HG02870 (cell line): ENCODE data around the gene SLC20A1.
A peak's percentile ranks its signal among the peaks of the same experiment; 100 is the strongest.
"Not testable (repeated sequence)": the region's sequence is repeated elsewhere in the genome, so short reads cannot be mapped to it uniquely, and the experiment has no call there.

Experiments
- ATAC-seq: cut with Tn5 transposase; IDR thresholded peaks from one replicate; pipeline ENCODE4 v1.9.1; 2021; ENCODE audit warnings: mild to moderate bottlenecking, moderate library complexity; ENCODE audit not compliant: unreplicated experiment

SLC20A1 gene

DNA sequence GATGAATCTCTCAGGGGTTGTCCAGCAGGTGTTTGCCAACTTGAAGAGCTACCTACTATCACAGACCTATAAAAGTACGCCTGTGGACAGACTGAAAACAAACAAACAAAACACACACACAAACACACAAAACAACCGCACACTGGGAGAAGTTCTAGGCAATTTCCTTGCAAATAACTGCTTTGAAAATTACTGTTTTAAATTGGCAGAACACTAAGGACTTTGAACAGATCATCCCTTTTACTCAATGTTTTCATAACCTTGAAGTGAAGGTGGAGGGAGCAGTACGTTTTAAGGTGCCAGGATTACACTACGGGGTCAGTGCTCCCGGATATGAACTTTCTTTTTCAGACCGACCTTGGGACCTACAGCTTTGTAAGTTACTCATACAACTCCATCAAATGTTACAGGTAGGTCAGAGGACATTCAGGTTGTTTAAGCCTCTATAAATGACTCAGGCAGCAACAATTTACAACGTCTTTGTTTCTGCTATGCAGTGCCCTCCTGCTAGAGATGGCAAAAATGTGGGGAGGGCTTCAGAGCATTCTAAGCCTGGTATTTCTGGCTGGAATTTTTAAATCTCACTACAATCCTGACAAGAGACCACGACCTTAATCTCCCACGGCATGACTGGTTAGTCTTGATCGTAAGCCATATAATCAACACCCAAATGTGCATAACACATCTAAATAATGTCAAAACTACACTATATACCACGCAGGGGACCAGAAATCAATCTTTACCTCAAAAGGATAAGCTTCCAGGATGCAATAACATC is 1.4 kb upstream of the SLC20A1 start:
- ATAC-seq, result no peak

DNA sequence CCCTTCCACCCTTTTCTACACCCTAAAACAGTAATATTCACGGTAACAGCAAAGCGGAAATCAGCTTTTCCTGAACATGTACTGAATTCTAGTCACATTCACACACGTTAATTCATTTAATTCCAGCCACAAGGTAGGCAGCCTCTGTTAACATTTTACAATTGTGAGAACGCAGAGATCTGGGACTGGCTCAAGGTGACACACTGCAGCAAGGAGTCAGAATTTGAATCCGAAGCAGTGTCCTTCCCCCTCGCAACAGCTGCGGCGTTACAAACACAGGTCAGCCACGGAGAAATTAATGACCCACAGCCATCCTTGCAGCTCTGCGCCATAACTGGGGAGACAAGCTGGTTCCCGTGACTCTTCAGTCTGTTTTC is 818 bp upstream of the SLC20A1 start:
- ATAC-seq, result no peak

DNA sequence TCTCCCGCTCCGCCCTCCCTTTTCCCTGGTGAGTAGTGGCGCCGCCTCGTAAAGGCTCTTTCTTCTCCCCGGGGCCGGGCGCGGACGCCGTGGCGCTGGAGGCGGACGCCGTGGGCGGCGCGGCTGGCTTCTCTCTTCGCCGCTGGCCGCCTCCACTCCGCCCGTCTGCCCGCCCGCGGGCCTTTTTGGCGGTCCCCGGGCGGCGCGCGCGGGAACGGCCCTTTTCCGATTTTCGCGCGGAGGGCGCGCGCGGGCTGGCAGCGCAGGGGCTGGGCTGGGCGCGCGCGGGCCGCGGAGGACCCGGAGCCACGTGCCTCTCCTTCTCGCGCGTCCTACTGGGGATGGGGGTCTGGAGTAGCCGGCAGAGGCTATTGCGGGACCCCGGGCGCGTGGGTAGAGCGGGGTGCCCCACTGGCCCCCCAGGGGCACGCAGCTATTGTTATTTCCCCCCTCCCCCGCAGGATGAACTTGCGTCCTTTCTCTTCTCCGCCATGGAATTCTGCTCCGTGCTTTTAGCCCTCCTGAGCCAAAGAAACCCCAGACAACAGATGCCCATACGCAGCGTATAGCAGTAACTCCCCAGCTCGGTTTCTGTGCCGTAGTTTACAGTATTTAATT is 472 bp downstream of the SLC20A1 start:
- ATAC-seq, result peak; percentile 17

DNA sequence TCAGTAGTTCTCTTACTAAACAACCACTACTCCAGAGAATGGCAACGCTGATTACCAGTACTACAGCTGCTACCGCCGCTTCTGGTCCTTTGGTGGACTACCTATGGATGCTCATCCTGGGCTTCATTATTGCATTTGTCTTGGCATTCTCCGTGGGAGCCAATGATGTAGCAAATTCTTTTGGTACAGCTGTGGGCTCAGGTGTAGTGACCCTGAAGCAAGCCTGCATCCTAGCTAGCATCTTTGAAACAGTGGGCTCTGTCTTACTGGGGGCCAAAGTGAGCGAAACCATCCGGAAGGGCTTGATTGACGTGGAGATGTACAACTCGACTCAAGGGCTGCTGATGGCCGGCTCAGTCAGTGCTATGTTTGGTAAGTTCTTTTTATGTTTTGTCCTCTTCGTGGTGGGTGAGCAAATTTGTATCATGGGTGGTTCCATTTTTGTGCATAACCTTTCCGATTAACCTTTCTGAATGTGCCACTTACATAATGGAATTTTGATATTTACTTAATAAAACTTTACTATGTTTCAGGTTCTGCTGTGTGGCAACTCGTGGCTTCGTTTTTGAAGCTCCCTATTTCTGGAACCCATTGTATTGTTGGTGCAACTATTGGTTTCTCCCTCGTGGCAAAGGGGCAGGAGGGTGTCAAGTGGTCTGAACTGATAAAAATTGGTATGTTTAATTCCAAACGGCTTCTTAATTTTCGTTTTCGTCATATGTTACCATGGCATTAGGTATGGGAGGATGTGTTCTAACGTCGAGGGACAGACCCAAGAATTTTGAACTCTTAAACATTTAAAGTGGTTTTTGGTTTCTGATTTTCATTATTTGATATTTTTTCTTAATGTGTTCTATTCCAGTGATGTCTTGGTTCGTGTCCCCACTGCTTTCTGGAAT is 1.3 kb downstream of the SLC20A1 start:
- ATAC-seq, result no peak

DNA sequence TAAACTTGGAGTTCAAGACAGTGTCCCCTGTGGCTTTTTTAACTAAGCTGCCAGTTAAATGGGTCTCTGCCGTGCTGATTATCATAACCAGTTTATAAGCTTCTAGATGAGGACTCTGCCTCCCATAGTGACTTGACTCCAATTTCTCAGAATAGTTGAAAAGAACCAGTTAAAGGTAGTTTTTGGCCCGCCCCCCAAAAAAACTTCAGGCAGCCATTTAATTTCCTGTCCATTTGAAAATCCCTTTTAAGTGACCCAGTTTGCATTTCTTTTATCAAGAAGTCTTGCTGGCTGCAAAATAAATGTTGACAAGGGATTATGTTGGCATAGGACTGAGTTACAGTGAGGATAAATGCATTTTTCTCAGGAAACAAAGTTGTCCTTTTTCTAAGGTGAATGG is 2.3 kb downstream of the SLC20A1 start:
- ATAC-seq, result no peak

DNA sequence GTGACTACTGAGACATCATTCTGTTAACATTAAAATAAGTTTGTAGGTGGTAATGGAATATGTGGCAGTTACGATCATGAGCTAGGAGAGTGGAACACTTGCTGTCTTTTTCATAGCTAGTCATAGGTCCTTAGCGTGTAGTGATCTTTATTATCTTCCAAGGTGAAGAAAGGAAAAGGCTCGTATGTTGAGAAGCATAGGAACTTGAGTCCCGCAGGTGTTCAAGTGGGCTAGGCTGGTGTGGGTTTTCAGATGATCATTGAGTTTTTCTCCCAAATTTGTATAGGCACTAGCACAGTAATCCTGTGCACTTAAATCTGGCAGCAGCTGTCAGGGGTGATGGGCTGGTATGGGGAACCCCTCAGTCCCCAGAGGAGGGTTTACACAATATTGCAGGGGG is 10.9 kb downstream of the SLC20A1 start:
- no peak for ATAC-seq

DNA sequence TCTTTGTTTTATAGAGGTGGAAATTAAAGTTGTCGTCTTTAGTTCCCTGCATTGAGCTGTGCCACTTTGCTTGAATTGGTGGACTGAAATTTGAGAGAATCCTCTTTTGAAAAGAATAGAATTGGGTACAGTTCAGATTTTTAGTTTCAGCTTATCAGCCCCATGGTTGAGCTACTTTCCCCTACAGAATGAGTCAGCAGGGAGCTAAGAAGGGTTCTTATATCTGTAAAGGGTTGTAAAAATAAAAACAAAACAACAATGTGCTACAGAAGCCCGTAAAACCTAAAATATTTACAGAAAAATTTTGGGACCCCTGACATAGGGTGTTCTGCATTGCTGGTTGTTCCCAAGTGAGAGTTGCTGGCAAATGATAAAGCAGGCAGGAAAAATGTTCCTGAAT is 12.6 kb downstream of the SLC20A1 start:
- ATAC-seq, result no peak

DNA sequence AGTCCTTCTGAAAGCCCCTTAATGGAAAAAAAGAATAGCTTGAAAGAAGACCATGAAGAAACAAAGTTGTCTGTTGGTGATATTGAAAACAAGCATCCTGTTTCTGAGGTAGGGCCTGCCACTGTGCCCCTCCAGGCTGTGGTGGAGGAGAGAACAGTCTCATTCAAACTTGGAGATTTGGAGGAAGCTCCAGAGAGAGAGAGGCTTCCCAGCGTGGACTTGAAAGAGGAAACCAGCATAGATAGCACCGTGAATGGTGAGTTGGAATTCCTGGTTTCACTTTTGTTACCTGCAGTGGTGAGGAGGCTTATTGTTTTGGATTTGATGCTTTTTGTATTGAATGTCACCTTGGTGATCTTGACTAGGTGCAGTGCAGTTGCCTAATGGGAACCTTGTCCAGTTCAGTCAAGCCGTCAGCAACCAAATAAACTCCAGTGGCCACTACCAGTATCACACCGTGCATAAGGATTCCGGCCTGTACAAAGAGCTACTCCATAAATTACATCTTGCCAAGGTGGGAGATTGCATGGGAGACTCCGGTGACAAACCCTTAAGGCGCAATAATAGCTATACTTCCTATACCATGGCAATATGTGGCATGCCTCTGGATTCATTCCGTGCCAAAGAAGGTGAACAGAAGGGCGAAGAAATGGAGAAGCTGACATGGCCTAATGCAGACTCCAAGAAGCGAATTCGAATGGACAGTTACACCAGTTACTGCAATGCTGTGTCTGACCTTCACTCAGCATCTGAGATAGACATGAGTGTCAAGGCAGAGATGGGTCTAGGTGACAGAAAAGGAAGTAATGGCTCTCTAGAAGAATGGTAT is 13.3 kb downstream of the SLC20A1 start:
- ATAC-seq, result no peak

DNA sequence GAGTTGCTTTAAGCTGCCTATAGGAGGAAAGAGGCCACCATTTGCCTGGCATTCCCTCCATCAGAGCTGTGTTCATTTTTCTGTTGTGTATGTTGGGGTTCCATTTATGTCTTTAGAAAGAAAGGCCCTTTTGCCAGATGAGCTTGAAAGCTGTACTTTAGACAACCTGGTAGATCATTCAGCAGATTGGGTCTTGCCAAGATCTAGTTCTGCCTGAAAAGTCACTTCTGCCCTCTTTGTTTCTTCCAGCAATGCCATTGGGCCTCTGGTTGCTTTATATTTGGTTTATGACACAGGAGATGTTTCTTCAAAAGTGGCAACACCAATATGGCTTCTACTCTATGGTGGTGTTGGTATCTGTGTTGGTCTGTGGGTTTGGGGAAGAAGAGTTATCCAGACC is 14.4 kb downstream of the SLC20A1 start:
- no peak for ATAC-seq

DNA sequence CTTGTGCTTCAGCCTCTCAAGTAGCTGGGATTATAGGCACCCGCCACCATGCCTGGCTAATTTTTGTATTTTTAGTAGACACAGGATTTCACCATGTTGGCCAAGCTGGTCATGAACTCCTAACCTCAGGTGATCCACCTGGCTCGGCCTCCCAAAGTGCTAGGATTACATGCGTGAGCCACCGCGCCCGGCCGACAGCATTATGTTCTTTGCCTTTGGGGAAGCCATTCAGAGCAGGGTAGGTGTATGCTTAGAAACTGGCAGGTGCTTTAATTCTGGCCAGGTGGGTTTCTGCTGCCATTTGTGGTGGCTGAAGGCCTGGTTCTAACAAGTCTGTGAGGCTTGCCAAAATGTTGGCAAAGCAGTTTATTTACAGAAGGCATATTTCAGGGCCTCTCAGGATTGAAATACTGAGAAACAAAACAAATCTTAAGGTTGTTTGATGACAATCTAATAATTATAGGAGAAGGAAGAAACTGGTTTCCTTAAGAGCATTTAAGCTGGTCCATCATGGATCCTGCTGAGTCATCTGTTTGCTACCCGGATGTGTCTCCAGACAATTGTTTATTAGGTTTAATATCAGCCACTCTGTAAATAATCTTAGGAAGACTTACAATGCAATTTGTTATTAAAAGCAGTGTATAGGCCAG is 16.0 kb downstream of the SLC20A1 start:
- ATAC-seq, result no peak

DNA sequence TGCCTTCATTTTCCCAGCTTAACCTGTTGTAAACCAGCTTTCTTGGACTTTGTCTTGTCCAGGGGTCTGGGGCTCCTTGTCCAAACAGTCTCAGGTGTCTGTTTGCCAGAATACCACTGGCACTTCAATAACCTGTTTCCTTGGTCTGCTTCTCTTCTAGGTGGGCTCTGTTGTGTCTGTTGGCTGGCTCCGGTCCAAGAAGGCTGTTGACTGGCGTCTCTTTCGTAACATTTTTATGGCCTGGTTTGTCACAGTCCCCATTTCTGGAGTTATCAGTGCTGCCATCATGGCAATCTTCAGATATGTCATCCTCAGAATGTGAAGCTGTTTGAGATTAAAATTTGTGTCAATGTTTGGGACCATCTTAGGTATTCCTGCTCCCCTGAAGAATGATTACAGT is 17.0 kb downstream of the SLC20A1 start:
- ATAC-seq, result no peak

DNA sequence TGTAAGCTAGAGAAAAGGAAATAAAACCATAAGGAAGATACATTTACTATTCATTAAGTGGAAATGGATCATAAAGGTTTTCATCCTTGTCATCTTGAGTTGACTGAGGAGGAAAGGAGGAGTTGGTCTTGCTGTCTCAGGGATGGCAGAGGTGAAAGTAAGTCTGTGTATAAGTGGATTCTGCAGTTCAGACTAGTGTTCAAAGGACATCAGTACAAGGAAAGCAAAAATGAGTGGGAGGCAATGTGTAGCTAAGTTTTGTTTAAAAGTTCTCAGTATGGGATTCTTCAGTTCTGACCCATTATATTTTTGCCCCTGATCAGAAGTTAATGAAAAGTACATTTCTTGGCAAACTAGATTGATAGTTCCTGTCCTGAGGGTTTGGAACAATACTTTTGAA is 18.9 kb downstream of the SLC20A1 start:
- no peak for ATAC-seq

DNA sequence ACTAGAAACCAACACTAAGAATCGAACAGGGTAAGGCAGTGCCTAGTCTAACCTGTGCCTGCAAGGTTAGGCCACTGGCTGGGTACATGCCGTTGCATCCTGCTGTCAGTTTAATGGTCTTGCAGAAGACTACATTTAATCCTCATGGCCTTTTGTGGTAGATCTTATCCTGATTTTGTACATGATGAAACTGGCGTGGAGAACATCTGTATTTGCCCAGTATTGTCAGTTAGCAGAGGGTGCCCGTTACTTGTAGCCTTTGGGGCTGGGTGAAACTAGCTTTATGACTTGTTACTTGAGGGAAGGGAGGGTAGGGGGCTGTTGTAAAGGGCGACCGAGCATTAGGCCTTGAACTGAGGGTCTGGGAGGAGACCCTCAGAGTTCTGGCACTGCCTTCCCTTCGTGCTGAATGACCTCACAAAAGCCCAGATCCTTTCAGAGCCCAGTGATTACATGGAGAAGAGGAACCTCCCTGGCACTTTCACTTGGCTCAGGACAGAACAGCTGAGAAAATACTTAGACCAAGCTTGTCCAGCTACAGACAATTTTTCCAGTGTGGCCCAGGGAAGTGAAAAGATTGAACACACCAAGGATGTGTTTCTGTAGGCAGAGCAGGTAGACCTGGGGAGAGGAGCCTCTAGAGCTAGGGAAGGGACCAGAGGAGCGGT is 19.5 kb downstream of the SLC20A1 start:
- ATAC-seq, result no peak

DNA sequence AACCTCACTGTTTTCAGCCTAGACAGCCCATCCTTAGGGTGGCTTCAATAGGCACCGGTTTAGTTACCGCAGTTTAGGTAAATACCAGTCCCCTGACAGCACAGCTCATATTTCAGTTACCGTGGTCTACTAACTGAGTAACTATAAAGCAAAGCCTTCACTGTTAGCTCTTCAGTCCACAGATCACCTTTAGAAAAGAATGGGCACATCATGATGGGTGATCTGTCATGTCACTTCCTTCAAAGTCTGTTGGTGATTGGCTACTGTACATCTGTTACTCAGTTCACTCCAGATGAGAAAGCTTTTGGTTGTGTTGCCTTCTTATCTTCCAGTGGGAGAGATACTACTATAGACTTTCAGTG is 21.0 kb downstream of the SLC20A1 start:
- ATAC-seq, result no peak

DNA sequence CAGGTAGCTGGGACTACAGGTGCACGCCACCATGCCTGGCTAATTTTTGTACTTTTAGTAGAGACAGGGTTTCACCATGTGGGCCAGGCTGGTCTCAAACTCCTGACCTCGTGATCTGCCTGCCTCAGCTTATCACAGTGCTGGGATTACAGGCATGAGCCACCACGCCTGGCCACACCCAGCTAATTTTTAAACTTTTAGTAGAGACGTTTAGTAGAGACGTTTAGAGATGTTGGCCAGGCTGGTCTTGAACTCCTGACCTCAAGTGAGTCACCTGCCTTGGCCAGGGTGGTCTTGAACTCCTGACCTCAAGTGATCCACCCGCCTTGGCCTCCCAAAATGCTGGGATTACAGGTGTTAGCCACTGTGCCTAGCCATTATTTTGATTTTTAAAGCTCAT is 21.8 kb downstream of the SLC20A1 start:
- not testable (repeated sequence) for ATAC-seq

DNA sequence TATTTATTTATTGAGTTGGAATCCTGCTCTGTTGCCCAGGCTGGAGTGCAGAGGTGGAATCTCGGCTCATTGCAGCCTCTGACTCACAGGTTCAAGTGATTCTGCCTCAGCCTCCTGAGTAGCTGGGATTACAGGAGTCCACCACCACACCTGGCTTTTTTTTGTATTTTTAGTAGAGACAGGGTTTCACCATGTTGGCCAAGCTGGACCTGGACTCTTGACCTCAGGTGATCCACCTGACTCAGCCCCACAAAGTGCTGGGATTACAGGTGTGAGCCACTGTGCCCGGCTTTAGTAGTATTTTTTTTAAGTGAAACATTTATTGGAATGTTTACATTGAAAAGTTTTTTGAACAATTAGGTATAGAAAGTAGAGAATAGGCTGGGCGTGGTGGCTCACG is 23.9 kb downstream of the SLC20A1 start:
- no peak for ATAC-seq

DNA sequence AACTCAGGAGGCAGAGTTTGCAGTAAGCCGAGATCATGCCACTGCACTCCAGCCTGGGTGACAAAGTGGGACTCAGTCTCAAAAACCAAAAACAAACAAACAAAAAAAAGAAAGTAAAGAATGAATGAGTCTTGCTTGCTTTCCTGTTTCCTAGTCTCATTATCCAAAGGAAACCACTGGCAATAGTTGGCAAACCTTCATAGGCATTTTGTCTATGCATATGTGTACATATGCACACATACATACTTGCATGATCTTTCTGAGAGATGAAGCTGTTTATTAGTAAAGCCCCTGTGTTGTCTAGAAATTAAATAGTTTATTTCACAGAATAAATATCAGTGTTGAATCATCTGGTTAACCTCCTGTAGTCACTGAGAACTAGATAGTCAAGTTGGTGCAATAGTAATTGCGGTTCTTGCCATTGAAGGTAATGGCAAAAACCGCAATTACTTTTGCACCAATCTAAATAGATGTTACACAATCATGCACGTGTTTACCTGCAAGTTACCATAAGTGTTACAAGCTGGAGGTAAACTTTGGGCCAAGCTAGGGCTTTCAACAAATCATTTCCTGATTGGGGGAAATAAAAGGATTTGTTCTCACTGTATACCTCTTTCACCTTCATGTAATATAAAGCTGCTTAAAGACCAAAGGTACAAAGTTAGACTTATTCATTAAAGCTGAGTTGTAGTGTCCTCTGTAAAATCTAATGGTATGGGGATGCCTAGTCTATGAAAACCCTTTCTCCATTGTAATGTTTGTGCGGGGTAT is 24.7 kb downstream of the SLC20A1 start:
- ATAC-seq, result no peak

DNA sequence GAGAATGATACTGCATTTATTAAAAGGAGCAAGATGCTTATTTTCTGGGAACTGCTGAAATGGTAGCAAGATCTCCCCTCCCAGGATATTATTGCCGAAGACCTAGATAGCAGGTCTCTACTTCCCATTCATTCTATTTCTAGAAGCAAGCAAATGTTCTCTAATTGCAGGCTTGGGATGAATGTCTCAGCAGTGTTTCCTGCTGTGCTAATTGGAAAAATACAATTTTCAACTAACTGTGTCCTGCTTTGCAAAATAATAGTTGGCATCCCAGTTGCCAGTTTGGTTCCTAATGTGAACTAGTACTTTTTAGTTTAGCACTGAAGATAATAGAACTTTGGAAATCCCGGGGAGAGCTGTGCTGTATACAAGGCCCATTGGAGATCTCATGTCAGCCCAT is 26.1 kb downstream of the SLC20A1 start:
- no peak for ATAC-seq

DNA sequence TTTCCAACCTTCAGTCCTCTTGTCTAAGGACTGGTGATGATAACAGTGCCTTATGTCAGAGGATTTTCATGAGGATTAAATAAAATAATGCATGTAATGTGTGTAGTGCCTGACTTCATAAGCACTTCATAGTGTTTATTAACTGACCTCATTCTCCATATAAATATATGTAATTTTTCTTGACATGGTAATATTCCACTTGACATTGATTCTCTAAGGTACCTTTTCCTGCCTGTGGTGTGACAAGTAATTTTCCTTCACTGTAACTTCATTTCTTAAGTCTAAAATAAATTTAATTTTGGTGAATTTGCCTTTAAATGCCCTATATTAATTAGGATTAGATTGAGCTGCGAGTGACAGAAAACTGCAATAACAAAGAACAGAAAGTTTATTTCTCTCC is 27.3 kb downstream of the SLC20A1 start:
- ATAC-seq, result no peak
